ENCODE results near the gene PTCSC3. TPM values are rescaled to one million over a fixed set of nuclear protein-coding genes. Genes with fewer than 3 reads are reported as not detected.

Gene PTCSC3
- total and polyA plus RNA-seq, 2 experiments from 2014 or later = not detected

DNA sequence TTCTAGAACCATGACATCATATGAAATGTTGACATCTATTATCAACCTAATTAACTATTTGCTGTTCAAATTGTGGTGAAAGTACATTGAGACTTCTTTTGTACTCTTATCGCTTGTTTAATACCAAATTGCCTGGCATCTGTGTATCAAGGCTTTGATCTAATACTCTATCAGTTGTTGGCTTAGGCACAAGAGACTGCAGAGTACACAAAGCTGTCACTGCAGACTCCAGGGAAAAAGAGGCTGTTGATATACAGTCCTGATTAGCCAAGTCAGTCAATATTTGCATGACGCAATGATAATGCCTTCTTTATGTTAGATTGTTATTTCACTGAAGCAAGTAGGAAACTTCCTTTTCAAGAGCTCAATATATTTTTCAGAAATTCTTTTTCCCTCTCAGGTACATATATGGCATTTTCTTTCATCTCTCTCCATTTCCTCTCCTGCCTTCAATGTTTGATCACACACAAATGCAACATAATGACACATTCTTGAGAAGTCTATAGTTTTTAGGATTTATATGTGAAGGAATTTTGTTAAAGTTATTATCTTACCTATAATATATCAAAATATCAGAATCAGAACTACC is 32.3 kb upstream of the PTCSC3 start:
- no peaks in the 10 kb centered on the region for H3K9me2 ChIP-seq (ENCODE audit: insufficient read depth)
- no peaks in the 10 kb centered on the region for H3K27me3 Mint-ChIP-seq (ENCODE audit: insufficient read depth, low read depth, poor library complexity)
- H3K9me3 Mint-ChIP-seq = no peaks in the 10 kb centered on the region
- H3F3A ChIP-seq (replicated peaks; ENCODE audit: low read depth) = no peaks in the 10 kb centered on the region
- H3K27ac ChIP-seq (ENCODE audit: low read depth) = no peak overlapping the region
- TF ChIP-seq JUNB (IDR thresholded peaks at IDR 0.05; ENCODE audit: unreplicated experiment) (no peak), NANOG (IDR thresholded peaks at IDR 0.05; ENCODE audit: borderline replicate concordance) (no peak), CREB1 (CRISPR knock-in tag; IDR thresholded peaks at IDR 0.05; ENCODE audit: low read depth) (no peak), EZH2phosphoT487 (IDR thresholded peaks at IDR 0.05; ENCODE audit: unreplicated experiment) (no peak), STAT1 (IDR thresholded peaks at IDR 0.05; ENCODE audit: unreplicated experiment) (no peak), EZH2 (IDR thresholded peaks at IDR 0.05; ENCODE audit: low read depth, unreplicated experiment) (no peak), ZNF331 (CRISPR knock-in tag; IDR thresholded peaks at IDR 0.05; ENCODE audit: low read depth) (no peak), CTCF (conservative IDR thresholded peaks at IDR 0.05; ENCODE audit: low read depth in 2 of 2) (no peak), POLR2AphosphoS5 (IDR thresholded peaks at IDR 0.05; ENCODE audit: low read depth) (no peak), REST (IDR thresholded peaks at IDR 0.05; ENCODE audit: unreplicated experiment) (no peak), ZNF114 (CRISPR knock-in tag; IDR thresholded peaks at IDR 0.05) (no peak)
- TF ChIP-seq, protein P1, sequence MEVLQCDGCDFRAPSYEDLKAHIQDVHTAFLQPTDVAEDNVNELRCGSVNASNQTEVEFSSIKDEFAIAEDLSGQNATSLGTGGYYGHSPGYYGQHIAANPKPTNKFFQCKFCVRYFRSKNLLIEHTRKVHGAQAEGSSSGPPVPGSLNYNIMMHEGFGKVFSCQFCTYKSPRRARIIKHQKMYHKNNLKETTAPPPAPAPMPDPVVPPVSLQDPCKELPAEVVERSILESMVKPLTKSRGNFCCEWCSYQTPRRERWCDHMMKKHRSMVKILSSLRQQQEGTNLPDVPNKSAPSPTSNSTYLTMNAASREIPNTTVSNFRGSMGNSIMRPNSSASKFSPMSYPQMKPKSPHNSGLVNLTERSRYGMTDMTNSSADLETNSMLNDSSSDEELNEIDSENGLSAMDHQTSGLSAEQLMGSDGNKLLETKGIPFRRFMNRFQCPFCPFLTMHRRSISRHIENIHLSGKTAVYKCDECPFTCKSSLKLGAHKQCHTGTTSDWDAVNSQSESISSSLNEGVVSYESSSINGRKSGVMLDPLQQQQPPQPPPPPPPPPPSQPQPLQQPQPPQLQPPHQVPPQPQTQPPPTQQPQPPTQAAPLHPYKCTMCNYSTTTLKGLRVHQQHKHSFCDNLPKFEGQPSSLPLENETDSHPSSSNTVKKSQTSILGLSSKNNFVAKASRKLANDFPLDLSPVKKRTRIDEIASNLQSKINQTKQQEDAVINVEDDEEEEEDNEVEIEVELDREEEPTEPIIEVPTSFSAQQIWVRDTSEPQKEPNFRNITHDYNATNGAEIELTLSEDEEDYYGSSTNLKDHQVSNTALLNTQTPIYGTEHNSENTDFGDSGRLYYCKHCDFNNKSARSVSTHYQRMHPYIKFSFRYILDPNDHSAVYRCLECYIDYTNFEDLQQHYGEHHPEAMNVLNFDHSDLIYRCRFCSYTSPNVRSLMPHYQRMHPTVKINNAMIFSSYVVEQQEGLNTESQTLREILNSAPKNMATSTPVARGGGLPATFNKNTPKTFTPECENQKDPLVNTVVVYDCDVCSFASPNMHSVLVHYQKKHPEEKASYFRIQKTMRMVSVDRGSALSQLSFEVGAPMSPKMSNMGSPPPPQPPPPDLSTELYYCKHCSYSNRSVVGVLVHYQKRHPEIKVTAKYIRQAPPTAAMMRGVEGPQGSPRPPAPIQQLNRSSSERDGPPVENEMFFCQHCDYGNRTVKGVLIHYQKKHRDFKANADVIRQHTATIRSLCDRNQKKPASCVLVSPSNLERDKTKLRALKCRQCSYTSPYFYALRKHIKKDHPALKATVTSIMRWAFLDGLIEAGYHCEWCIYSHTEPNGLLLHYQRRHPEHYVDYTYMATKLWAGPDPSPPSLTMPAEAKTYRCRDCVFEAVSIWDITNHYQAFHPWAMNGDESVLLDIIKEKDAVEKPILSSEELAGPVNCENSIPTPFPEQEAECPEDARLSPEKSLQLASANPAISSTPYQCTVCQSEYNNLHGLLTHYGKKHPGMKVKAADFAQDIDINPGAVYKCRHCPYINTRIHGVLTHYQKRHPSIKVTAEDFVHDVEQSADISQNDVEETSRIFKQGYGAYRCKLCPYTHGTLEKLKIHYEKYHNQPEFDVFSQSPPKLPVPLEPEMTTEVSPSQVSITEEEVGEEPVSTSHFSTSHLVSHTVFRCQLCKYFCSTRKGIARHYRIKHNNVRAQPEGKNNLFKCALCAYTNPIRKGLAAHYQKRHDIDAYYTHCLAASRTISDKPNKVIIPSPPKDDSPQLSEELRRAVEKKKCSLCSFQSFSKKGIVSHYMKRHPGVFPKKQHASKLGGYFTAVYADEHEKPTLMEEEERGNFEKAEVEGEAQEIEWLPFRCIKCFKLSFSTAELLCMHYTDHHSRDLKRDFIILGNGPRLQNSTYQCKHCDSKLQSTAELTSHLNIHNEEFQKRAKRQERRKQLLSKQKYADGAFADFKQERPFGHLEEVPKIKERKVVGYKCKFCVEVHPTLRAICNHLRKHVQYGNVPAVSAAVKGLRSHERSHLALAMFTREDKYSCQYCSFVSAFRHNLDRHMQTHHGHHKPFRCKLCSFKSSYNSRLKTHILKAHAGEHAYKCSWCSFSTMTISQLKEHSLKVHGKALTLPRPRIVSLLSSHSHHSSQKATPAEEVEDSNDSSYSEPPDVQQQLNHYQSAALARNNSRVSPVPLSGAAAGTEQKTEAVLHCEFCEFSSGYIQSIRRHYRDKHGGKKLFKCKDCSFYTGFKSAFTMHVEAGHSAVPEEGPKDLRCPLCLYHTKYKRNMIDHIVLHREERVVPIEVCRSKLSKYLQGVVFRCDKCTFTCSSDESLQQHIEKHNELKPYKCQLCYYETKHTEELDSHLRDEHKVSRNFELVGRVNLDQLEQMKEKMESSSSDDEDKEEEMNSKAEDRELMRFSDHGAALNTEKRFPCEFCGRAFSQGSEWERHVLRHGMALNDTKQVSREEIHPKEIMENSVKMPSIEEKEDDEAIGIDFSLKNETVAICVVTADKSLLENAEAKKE (CRISPR knock-in tag; IDR thresholded peaks at IDR 0.05) = no peak
- TF ChIP-seq, protein P2, sequence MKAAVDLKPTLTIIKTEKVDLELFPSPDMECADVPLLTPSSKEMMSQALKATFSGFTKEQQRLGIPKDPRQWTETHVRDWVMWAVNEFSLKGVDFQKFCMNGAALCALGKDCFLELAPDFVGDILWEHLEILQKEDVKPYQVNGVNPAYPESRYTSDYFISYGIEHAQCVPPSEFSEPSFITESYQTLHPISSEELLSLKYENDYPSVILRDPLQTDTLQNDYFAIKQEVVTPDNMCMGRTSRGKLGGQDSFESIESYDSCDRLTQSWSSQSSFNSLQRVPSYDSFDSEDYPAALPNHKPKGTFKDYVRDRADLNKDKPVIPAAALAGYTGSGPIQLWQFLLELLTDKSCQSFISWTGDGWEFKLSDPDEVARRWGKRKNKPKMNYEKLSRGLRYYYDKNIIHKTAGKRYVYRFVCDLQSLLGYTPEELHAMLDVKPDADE (IDR thresholded peaks at IDR 0.05) = no peak
- no peaks in the 10 kb centered on the region for H3K36me3 Mint-ChIP-seq (ENCODE audit: low read depth)
- no peaks in the 10 kb centered on the region for H3K36me3 ChIP-seq (ENCODE audit: insufficient read depth)
- no peaks in the 10 kb centered on the region for H3K4me1 ChIP-seq (ENCODE audit: insufficient read depth)
- peaks cover 4% of the 10 kb centered on the region; the same call in 1 of the 3 replicates for H3K4me1 Mint-ChIP-seq
- no peak overlapping the region for H3K4me3 ChIP-seq
- H2AFZ ChIP-seq = no peak overlapping the region
- H3K27ac Mint-ChIP-seq = no peak overlapping the region
- H4K20me1 ChIP-seq (replicated peaks; ENCODE audit: insufficient read depth) = no peaks in the 10 kb centered on the region
- H3K4me2 ChIP-seq = no peak overlapping the region
- no peaks in the 10 kb centered on the region for H3K27me3 ChIP-seq (ENCODE audit: insufficient read depth)
- H3K4me3 Mint-ChIP-seq = no peak overlapping the region
- H3K79me2 ChIP-seq (replicated peaks; ENCODE audit: insufficient read depth) = no peaks in the 10 kb centered on the region
- ATAC-seq (no peak), DNase-seq (ENCODE audit: low spot score) (no peak)
